Ascending aorta (tissue), 2 donors: ENCODE measurements around the gene KMT2A. TPM values are rescaled to one million over a fixed set of nuclear protein-coding genes. Genes with fewer than 3 reads are reported as not detected.

Experiments
- DNase-seq, 2 donors: peaks; one replicate each; pipeline ENCODE4 v3.0.0-alpha.2; 2019; ENCODE audit warnings: low spot score in 2 of 2
- H3K27ac ChIP-seq, 2 donors: fragments of 200-600 bp; sonication (generic); one replicate each; pipeline ENCODE4 v1.5.1; 2016 to 2017; ENCODE audit warnings: mild to moderate bottlenecking in 1 of 2
- H3K27me3 ChIP-seq: fragments of 200-600 bp; sonication (generic); one replicate; pipeline ENCODE4 v1.5.1; 2017
- H3K36me3 ChIP-seq, 2 donors: fragments of 200-600 bp; sonication (generic); one replicate each; pipeline ENCODE4 v1.5.1; 2016
- H3K4me1 ChIP-seq, 2 donors: fragments of 200-600 bp; sonication (generic); one replicate each; pipeline ENCODE4 v1.5.1; 2016 to 2017; ENCODE audit warnings: mild to moderate bottlenecking in 1 of 2
- H3K4me3 ChIP-seq, 2 donors: fragments of 200-600 bp; sonication (generic); one replicate each; pipeline ENCODE4 v1.5.1; 2016 to 2017; ENCODE audit warnings: mild to moderate bottlenecking in 1 of 2
- H3K9me3 ChIP-seq, 2 donors: fragments of 200-600 bp; sonication (generic); one replicate each; pipeline ENCODE4 v1.5.1; 2016
- CTCF ChIP-seq, 3 experiments: fragments of 200-600 bp in 2 of 3; fragments of 450-650 bp in 1 of 3; sonication (generic) in 2 of 3; IDR thresholded peaks; one replicate each; pipeline ENCODE4 v1.5.1; 2016 to 2019; ENCODE audit warnings: antibody characterized with exemption in 3 of 3, mild to moderate bottlenecking in 1 of 3, moderate library complexity in 1 of 3
- intact Hi-C: fragments of 100-400 bp; cut with DNase I; formaldehyde crosslinking; loops from one replicate; pipeline ENCODE4 v1.15.1; 2023
- total RNA-seq: library from RNA; depleted of rRNA; stranded (reverse); fragments of >200 nt; gene quantifications from one replicate; pipeline ENCODE4 v1.1.0, GENCODE V29; 2016

The KMT2A gene
- total RNA-seq, 1 donor from 2014 or later = 61.3 TPM

GRCh38 chr11:118532091-118532490 is 95.8 kb downstream of the KMT2A start:
- H3K4me1 ChIP-seq = peaks cover 0 to 21% of the 10 kb centered on the region in 2 donors
- no peak for TF ChIP-seq CTCF (IDR thresholded peaks at IDR 0.05)
- intact Hi-C loops = no loop called here
- peak overlapping the region; percentile 14 to 73 for H3K27ac ChIP-seq
- H3K36me3 ChIP-seq = peaks cover 0 to 18% of the 10 kb centered on the region in 2 donors
- no peaks in the 10 kb centered on the region for H3K9me3 ChIP-seq
- H3K27me3 ChIP-seq = no peaks in the 10 kb centered on the region
- peak overlapping the region in 1 of 2 donors; percentile 84 for H3K4me3 ChIP-seq
- no peak for DNase-seq

GRCh38 chr11:118532852-118533768 is 96.8 kb downstream of the KMT2A start:
- no peaks in the 10 kb centered on the region for H3K27me3 ChIP-seq
- no peaks in the 10 kb centered on the region for H3K9me3 ChIP-seq
- H3K27ac ChIP-seq = no peak overlapping the region
- H3K4me1 ChIP-seq = peaks cover 0 to 21% of the 10 kb centered on the region in 2 donors
- no peak for TF ChIP-seq CTCF (IDR thresholded peaks at IDR 0.05)
- no peak overlapping the region for H3K4me3 ChIP-seq
- DNase-seq = no peak
- H3K36me3 ChIP-seq = peaks cover 0 to 18% of the 10 kb centered on the region in 2 donors
- intact Hi-C loops = no loop called here

GRCh38 chr11:118533769-118534729 is 97.8 kb downstream of the KMT2A start:
- Histone ChIP-seq H3K27ac (no peak overlapping the region), H3K4me3 (no peak overlapping the region), H3K27me3 (no peaks in the 10 kb centered on the region), H3K36me3 (peaks cover 0 to 18% of the 10 kb centered on the region in 2 donors), H3K4me1 (peaks cover 0 to 29% of the 10 kb centered on the region in 2 donors), H3K9me3 (no peaks in the 10 kb centered on the region)
- DNase-seq = no peak
- no peak for TF ChIP-seq CTCF (IDR thresholded peaks at IDR 0.05)
- intact Hi-C loops = no loop called here

GRCh38 chr11:118535261-118535660 is 99.0 kb downstream of the KMT2A start:
- H3K4me1 ChIP-seq = peaks cover 0 to 21% of the 10 kb centered on the region in 2 donors
- peaks cover 0 to 18% of the 10 kb centered on the region in 2 donors for H3K36me3 ChIP-seq
- no peaks in the 10 kb centered on the region for H3K27me3 ChIP-seq
- intact Hi-C loops = no loop called here
- no peaks in the 10 kb centered on the region for H3K9me3 ChIP-seq
- no peak for DNase-seq
- H3K4me3 ChIP-seq = no peak overlapping the region
- no peak for TF ChIP-seq CTCF (IDR thresholded peaks at IDR 0.05)
- H3K27ac ChIP-seq = no peak overlapping the region

- H3K9me3 ChIP-seq = no peaks in the 10 kb centered on the region
- H3K27me3 ChIP-seq = no peaks in the 10 kb centered on the region
- no peak for TF ChIP-seq CTCF (IDR thresholded peaks at IDR 0.05)
- H3K27ac ChIP-seq = no peak overlapping the region
- peaks cover 0 to 14% of the 10 kb centered on the region in 2 donors for H3K4me1 ChIP-seq
- H3K4me3 ChIP-seq = no peak overlapping the region
- intact Hi-C loops = no loop called here
- no peak for DNase-seq
- H3K36me3 ChIP-seq = peaks cover 0 to 18% of the 10 kb centered on the region in 2 donors
These were observed 100.4 kb downstream of the KMT2A start for GRCh38 chr11:118536726-118537125.
